Heart left ventricle (tissue), 13 donors: Measurements from ENCODE around the gene COBL.

Experiments used
- POLR2A ChIP-seq, 2 donors: fragments of 450-650 bp; IDR thresholded peaks; one replicate each; pipeline ENCODE4 v1.6.1; 2017; ENCODE audit warnings: antibody characterized with exemption in 2 of 2, mild to moderate bottlenecking in 2 of 2, moderate library complexity in 2 of 2
- TF ChIP-seq, protein P1 (sequence below), 12 donors: fragments of 200-600 bp; sonication (generic) in 4 of 12; IDR thresholded peaks; one replicate each; pipeline versions ENCODE4 v1.5.0 to v1.8.0; 2018 to 2022; ENCODE audit warnings: antibody characterized with exemption in 12 of 12, mild to moderate bottlenecking in 5 of 12
- donor health status: ischemic (EF 13 %, LVEDD 7.1; RV severe dilation, severe dysfunction).
- donor health status: DM: no; HTN: yes; CAD: no.
- donor health status: DM: no; HTN: no; CAD: no.
- donor health status: ischemic (EF 25% LVEDD 6.9; RV normal size, moderate dysfunction).
- donor health status: ischemic (EF 25% LVEDD 5.7; RV mildly dilated, moderate dysfunction).
- donor health status: ischemic (EF 35%, LVEDD 5.7; RV mildly dilated, moderate dysfunction).
- donor health status: nonischemic (EF 11% LVEDD 7.7; RV severe dilation, severe dysfunction).
- donor health status: DM: yes; HTN: yes; CAD: no.
- donor health status: PGD.
- donor health status: ischemic (EF 29% LVEDD 5.4; RV normal size, mild dysfunction).
- donor health status: nonischemic (EF 23%, LVEDD 6.1; RV moderate dilation, normal function).

DNA sequence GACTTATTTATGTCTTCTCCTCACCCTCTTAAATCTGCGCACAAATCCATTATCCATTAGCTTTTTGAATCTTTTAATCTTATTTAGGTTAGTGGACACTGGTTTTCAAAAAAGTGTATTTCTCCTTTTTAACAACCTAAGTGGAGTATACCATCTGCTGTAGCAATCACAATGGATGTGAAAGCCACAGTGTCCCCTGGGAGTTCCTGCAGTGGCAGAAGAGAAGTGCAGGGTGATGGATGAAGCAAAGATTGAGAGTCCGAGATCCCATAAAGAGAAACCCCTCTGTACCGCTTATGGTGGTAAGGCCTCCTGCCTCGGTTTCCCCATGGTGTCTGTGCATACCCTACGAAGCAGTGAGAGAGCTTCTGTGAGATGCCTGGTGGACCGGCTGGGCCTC, 236.4 kb downstream of the COBL start:
- TF ChIP-seq, protein P1, sequence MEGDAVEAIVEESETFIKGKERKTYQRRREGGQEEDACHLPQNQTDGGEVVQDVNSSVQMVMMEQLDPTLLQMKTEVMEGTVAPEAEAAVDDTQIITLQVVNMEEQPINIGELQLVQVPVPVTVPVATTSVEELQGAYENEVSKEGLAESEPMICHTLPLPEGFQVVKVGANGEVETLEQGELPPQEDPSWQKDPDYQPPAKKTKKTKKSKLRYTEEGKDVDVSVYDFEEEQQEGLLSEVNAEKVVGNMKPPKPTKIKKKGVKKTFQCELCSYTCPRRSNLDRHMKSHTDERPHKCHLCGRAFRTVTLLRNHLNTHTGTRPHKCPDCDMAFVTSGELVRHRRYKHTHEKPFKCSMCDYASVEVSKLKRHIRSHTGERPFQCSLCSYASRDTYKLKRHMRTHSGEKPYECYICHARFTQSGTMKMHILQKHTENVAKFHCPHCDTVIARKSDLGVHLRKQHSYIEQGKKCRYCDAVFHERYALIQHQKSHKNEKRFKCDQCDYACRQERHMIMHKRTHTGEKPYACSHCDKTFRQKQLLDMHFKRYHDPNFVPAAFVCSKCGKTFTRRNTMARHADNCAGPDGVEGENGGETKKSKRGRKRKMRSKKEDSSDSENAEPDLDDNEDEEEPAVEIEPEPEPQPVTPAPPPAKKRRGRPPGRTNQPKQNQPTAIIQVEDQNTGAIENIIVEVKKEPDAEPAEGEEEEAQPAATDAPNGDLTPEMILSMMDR (IDR thresholded peaks at IDR 0.05): no peak
- TF ChIP-seq POLR2A (IDR thresholded peaks at IDR 0.05): no peak
